Panc1 (cell line): Measurements from ENCODE around the gene ASB4. TPM values are rescaled to one million over a fixed set of nuclear protein-coding genes. Genes with fewer than 3 reads are reported as not detected.

Experiments used
- ATAC-seq: fragments of 200-7000 bp; cut with Tn5 transposase; 2 replicates; pipeline ENCODE4 v1.9.1; 2020; ENCODE audit warnings: mild to moderate bottlenecking, moderate library complexity
- BruUV-seq: library from RNA; stranded (reverse); fragments of 400-500 nt; replicated peaks from 2 replicates; lab custom pipeline; 2021; lab: Mats Ljungman, UMichigan
- CTCF ChIA-PET: fragments of 300-600 bp; sonication (Branson Sonifier 250); formaldehyde crosslinking; loops from one replicate; lab custom pipeline; 2022; ENCODE audit warnings: antibody characterized with exemption; lab: Charles Lee
- POLR2A ChIA-PET: fragments of 300-600 bp; sonication (Branson Sonifier 250); formaldehyde crosslinking; loops from one replicate; lab custom pipeline; 2022; ENCODE audit warnings: antibody characterized with exemption; lab: Charles Lee
- DNase-seq: peaks from one replicate; pipeline ENCODE4 v3.0.0-alpha.2; 2010; ENCODE audit warnings: low read depth, low spot score
- H3K27ac ChIP-seq: 2 replicates; pipeline ENCODE4 v1.5.1; 2011; ENCODE audit warnings: mild to moderate bottlenecking, low read length, inconsistent platforms
- H3K27me3 ChIP-seq: fragments of 200-500 bp; sonication (Bioruptor generic); 2 replicates; pipeline ENCODE4 v1.6.0; 2014; ENCODE audit warnings: low read length, inconsistent platforms; ENCODE audit not compliant: control insufficient read depth, insufficient read depth
- H3K36me3 ChIP-seq: fragments of 200-500 bp; sonication (Bioruptor generic); 2 replicates; pipeline ENCODE4 v1.5.1; 2014; ENCODE audit warnings: inconsistent platforms, mild to moderate bottlenecking, low read length, moderate library complexity; ENCODE audit not compliant: control insufficient read depth, insufficient read depth
- H3K4me1 ChIP-seq: 2 replicates; pipeline ENCODE4 v1.5.1; 2011; ENCODE audit warnings: inconsistent platforms, mild to moderate bottlenecking, low read length, moderate library complexity; ENCODE audit not compliant: control insufficient read depth, insufficient read depth
- H3K4me3 ChIP-seq, 2 experiments: 2 replicates each; pipeline ENCODE4 v1.5.1; 2011 to 2012; ENCODE audit warnings: low read depth in 2 of 2, low read length in 2 of 2, mild to moderate bottlenecking in 2 of 2, inconsistent platforms in 1 of 2, moderate library complexity in 1 of 2
- H3K9me3 ChIP-seq: fragments of 200-500 bp; sonication (Bioruptor generic); 2 replicates; pipeline ENCODE4 v1.5.1; 2014; ENCODE audit warnings: low read depth, mild to moderate bottlenecking, inconsistent platforms, low read length, moderate library complexity; ENCODE audit not compliant: control insufficient read depth, insufficient read depth
- POLR2AphosphoS5 ChIP-seq: IDR thresholded peaks from 2 replicates; pipeline ENCODE4 v1.6.1; 2012; ENCODE audit warnings: mild to moderate bottlenecking, low read depth, low read length, moderate library complexity
- REST ChIP-seq, 2 experiments: IDR thresholded peaks; 2 replicates each; pipeline ENCODE4 v1.6.1; 2011 to 2012; ENCODE audit warnings: low read depth in 2 of 2, control low read depth in 1 of 2, low read length in 1 of 2, mild to moderate bottlenecking in 1 of 2, moderate library complexity in 1 of 2; ENCODE audit not compliant: insufficient read depth in 1 of 2
- SIN3A ChIP-seq: IDR thresholded peaks from 2 replicates; pipeline ENCODE4 v1.6.1; 2012; ENCODE audit warnings: low read depth, mild to moderate bottlenecking, low read length, moderate library complexity, borderline replicate concordance; ENCODE audit not compliant: insufficient read depth
- TCF7L2 ChIP-seq: IDR thresholded peaks from 2 replicates; pipeline ENCODE4 v1.6.1; 2011; ENCODE audit warnings: mild to moderate bottlenecking, low read depth, low read length, inconsistent platforms
- in situ Hi-C: cut with HindIII; loops from 2 replicates; pipeline ENCODE4 v1.10.0; 2016; ENCODE audit warnings: low sequenced_read_pairs, low pct_unique_long_range_greater_than_20kb
- intact Hi-C: fragments of 100-400 bp; cut with micrococcal nuclease; formaldehyde crosslinking; loops from one replicate; pipeline ENCODE4 v1.10.0; 2022; ENCODE audit not compliant: unreplicated experiment
- total RNA-seq: library from RNA; stranded (reverse); gene quantifications from one replicate; pipeline ENCODE4 v1.2.1, GENCODE V29; 2021; ENCODE audit not compliant: unreplicated experiment
- TF ChIP-seq, protein P1 (sequence below): fragments of 450-650 bp; IDR thresholded peaks from 2 replicates; pipeline ENCODE4 v1.5.1; 2017; ENCODE audit warnings: mild to moderate bottlenecking

Gene ASB4
- total RNA-seq, 1 experiment from 2014 or later = 0.15 TPM

DNA sequence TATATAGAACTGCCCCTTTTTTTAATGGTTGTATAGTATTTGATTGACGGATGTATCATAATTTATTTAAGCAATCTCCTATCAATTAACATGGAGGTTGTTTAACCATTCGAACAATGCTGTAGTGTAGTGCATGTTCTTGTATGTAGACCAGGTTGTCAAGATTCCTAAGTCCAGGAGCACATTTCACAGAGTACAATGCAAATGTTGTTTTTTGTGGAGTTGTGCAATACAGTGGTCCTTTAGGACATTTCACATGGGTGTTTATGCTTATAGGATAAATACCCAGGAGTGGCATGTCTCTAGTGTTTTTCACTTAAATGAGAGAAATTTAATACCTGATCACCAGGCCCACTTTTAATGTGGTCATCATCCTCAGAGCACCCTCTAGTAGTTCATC, 8.1 kb downstream of the ASB4 start:
- ChIA-PET CTCF (no interaction called here), POLR2A (no interaction called here)
- TF ChIP-seq POLR2AphosphoS5 (no peak), SIN3A (no peak), REST (IDR thresholded peaks at IDR 0.05; ENCODE audit: insufficient read depth in 1 of 2, low read depth in 2 of 2, low read length in 1 of 2) (no peak), TCF7L2 (no peak)
- TF ChIP-seq, protein P1, sequence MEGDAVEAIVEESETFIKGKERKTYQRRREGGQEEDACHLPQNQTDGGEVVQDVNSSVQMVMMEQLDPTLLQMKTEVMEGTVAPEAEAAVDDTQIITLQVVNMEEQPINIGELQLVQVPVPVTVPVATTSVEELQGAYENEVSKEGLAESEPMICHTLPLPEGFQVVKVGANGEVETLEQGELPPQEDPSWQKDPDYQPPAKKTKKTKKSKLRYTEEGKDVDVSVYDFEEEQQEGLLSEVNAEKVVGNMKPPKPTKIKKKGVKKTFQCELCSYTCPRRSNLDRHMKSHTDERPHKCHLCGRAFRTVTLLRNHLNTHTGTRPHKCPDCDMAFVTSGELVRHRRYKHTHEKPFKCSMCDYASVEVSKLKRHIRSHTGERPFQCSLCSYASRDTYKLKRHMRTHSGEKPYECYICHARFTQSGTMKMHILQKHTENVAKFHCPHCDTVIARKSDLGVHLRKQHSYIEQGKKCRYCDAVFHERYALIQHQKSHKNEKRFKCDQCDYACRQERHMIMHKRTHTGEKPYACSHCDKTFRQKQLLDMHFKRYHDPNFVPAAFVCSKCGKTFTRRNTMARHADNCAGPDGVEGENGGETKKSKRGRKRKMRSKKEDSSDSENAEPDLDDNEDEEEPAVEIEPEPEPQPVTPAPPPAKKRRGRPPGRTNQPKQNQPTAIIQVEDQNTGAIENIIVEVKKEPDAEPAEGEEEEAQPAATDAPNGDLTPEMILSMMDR = no peak
- Histone ChIP-seq H3K4me1 (no peaks in the 10 kb centered on the region), H3K9me3 (no peaks in the 10 kb centered on the region), H3K27ac (no peak overlapping the region), H3K36me3 (no peaks in the 10 kb centered on the region), H3K27me3 (no peaks in the 10 kb centered on the region), H3K4me3 (no peak overlapping the region)
- ATAC-seq (no peak), DNase-seq (no peak)
- no TSS peak for BruUV-seq
- intact Hi-C loops = no loop called here
- in situ Hi-C loops = no loop called here

- ChIA-PET CTCF (interaction anchor here (1.3 kb wide), 1 partner anchor 185 kb away, joined by 3 read pairs; no protein-coding TSS in a partner anchor), POLR2A (no interaction called here)
- H3K36me3 ChIP-seq = no peaks in the 10 kb centered on the region
- TF ChIP-seq SIN3A (no peak), REST (IDR thresholded peaks at IDR 0.05; ENCODE audit: insufficient read depth in 1 of 2, low read depth in 2 of 2, low read length in 1 of 2) (no peak), POLR2AphosphoS5 (no peak), TCF7L2 (no peak)
- TF ChIP-seq, protein P1 = no peak
- H3K4me3 ChIP-seq = peak overlapping the region in 1 of 2 experiments; percentile 7; a peak in 1 of 4 replicates
- no peak for DNase-seq
- no peaks in the 10 kb centered on the region for H3K27me3 ChIP-seq
- peak; percentile 76 for ATAC-seq
- no TSS peak for BruUV-seq
- intact Hi-C loops = no loop called here
- no peak overlapping the region for H3K27ac ChIP-seq
- no peaks in the 10 kb centered on the region for H3K4me1 ChIP-seq
- in situ Hi-C loops = loop anchor here (25.0 kb wide), 1 partner anchor 186 kb away; no protein-coding TSS in a partner anchor
- H3K9me3 ChIP-seq = no peaks in the 10 kb centered on the region
Observed at GRCh38 chr7:95501261-95501832, 15.6 kb downstream of the ASB4 start.
